ENCODE results near the gene GLYATL1.

GRCh38 chr11:58945663-58946062, 6.4 kb downstream of the GLYATL1 start:
- TF ChIP-seq CTCF (IDR thresholded peaks at IDR 0.05; ENCODE audit: poor library complexity) (no peak), EZH2phosphoT487 (IDR thresholded peaks at IDR 0.05; ENCODE audit: low read depth, severe bottlenecking, unreplicated experiment) (no peak)
